Stimulated activated CD8-positive, alpha-beta memory T cell treated with anti-CD3 and anti-CD28 coated beads, Interleukin-2, amount 100 ng/mL, for 48 hours (primary cell): ENCODE data around the gene RAP1GAP.
"Not testable (repeated sequence)": the region's sequence is repeated elsewhere in the genome, so short reads cannot be mapped to it uniquely, and the experiment has no call there.

Experiments used
- DNase-seq, 2 donors: peaks; one replicate each; pipeline ENCODE4 v3.0.0-alpha.2; 2020; ENCODE audit warnings: low read depth in 2 of 2

The RAP1GAP gene

GRCh38 chr1:21569820-21570527 is 99.2 kb downstream of the RAP1GAP start:
- DNase-seq = no peak

DNA sequence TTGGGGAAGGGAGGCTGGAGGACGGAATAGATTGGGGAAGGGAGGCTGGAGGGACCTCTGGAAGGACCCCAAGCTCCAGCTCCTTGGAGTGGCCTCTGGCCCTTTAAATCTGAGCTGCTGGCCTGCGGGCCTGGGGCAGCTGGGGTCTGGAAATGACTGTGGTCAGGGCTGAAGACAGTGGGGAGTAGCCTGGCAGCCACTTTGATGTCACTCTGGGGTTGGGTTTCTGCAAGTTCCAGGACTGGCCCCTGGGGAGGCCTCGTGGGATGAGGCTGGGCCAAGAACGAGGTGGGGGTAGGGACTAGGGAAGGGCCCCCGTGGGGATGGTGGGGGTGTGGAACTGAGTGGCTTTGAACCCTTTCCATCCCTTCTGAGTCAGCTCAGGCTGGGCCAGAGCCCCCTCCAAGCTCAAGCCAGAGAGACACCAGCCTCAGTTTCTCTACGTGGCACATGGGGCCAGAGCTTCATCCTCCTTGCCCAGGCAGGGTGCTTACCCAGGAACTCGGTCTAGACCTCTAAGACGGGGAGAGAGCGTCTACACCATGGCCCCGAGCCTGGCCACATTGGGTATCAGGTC is 100.3 kb downstream of the RAP1GAP start:
- no peak for DNase-seq

GRCh38 chr1:21568006-21568746 is 101.0 kb downstream of the RAP1GAP start:
- DNase-seq = no peak

DNA sequence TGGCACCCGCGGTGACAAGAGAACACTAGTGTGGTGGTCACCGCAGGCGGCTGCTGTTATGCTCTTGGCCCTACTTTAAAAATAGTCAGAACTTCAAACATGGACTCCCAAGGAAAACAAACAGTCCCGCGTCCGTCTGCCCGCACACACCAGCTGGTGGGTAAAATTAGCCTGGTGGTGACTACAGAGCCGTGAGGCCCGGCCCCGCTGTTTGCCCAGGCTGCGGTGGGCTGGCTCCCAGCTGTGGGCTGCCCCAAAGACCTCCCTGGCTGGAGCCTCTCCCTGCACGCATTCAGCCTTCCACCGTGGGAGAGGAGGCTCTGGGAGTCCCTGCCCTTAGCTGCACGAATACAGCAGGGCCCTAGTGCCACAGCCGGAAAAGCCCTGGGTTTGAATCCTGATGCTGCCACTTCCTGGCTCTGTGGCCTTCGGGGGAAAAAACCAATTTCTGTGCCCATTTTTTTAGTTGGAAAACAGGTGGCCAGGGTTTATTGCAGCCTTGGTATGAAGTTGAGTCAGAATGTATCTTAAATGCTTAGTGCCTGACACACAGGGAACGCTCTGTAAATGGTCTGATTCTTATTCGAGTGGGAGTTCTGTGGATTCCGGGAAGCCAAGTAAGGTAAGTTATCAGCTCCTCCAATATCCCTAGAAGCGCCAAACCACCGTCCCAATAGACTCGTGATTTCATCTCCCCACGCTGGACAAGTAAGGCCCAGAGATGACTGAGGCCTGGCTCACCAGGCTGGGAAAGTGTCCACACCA is 101.7 kb downstream of the RAP1GAP start:
- DNase-seq = no peak

GRCh38 chr1:21566361-21566760 is 102.8 kb downstream of the RAP1GAP start:
- DNase-seq = not testable (repeated sequence)

DNA sequence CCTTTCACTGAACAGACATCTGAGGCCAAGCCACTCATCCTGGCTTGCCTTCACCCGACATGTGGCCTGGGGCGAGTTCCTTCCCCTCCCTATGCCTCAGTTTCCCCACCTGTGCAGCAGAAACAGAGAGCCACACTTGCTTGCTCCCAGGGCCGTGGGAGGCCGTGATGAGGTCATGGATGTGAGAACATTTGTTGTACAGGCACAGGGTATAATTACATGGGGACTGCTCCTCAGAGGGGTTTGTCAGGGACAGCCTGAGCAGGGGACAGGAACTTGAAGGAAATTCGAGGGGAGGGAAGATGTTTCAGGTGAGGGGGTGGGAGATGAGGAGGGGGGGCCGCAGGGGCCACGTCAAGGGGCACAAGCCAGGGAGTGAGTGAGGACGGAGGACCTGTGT is 103.9 kb downstream of the RAP1GAP start:
- no peak for DNase-seq

- DNase-seq = no peak
These were observed 104.5 kb downstream of the RAP1GAP start for GRCh38 chr1:21564521-21565095.

GRCh38 chr1:21563971-21564370 is 105.2 kb downstream of the RAP1GAP start:
- no peak for DNase-seq

DNA sequence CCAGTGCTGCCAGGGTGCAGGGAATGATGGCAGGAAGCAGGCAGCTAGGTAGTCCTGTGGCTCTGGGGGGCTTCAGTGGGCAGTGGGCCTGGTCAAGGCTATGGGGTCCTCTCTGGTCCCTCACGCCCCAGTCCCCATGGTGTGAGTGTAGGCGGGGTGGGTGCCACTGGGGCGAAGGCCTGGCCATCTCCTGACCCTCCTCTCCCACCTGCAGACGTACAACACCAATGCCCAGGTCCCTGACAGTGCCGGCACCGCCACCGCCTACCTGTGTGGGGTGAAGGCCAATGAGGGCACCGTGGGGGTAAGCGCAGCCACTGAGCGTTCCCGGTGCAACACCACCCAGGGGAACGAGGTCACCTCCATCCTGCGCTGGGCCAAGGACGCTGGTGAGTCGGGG is 106.3 kb downstream of the RAP1GAP start:
- no peak for DNase-seq

GRCh38 chr1:21560916-21561638 is 108.1 kb downstream of the RAP1GAP start:
- no peak for DNase-seq

DNA sequence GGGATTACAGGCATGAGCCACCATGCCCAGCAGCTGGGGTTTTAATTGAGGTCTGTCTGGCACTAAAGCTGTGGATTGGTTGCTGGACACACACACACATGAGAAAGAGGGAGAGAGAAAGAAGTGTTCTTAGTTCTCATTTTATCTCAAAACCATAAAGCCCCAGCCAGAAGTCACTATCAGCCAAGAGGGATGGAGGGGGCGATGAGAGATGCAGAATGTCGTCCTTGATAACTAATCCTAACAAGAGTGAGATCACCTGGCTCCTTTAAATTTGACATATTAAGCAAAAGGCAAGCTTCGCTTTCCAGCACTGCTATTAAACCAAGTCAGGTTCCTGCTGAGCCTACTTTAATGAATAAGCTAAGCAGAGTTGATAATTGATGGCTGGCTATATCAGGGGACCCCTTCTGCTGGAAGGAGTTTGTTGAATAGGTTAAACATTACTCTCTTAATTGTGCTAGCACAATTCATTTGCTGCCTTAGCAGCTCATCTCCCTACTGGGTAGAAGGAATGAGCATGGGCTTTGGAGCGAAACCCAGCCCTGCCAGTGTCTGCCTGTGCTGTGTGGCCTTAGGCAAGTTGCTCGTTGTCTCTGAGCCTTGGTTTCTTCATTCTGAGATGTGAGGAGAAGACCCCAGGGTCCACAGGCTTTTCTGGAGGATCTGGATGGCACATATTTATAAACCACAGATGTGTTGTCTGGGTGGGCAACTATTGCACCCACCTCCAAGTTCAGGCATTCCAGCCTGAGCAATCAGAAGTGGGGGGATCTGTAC is 109.2 kb downstream of the RAP1GAP start:
- DNase-seq = no peak

- no peak for DNase-seq
These were observed 115.8 kb downstream of the RAP1GAP start for GRCh38 chr1:21553116-21553926.

- DNase-seq = no peak
These were observed 116.4 kb downstream of the RAP1GAP start for GRCh38 chr1:21552715-21553114.

GRCh38 chr1:21550866-21551475 is 118.2 kb downstream of the RAP1GAP start:
- DNase-seq = no peak

DNA sequence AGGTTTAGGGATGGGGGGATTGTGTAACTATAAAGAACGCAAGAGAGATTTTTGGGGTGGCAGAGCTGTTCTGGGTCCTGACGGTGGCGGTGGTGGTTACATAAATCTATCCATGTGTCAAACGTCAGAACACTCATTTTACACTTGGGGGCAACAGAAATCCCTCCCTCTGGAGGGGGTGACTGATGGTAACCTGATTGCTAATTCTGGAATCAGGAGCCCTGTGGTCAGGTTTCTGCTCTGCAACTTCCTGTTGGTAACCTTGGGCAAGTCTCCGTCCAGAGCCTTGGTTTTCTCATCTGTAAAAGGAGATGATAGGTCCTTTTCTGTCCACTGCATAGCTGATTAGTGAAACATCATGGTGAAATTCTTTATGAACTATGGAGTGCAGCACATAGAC is 119.1 kb downstream of the RAP1GAP start:
- DNase-seq = no peak

- no peak for DNase-seq
These were observed 121.3 kb downstream of the RAP1GAP start for GRCh38 chr1:21547876-21548275.
